ENCODE measurements around the gene ATP6V0D1.

GRCh38 chr16:67433131-67433719 is 47.7 kb downstream of the ATP6V0D1 start:
- TF ChIP-seq POLR2A (IDR thresholded peaks at IDR 0.05): no peak
- TF ChIP-seq, protein P1, sequence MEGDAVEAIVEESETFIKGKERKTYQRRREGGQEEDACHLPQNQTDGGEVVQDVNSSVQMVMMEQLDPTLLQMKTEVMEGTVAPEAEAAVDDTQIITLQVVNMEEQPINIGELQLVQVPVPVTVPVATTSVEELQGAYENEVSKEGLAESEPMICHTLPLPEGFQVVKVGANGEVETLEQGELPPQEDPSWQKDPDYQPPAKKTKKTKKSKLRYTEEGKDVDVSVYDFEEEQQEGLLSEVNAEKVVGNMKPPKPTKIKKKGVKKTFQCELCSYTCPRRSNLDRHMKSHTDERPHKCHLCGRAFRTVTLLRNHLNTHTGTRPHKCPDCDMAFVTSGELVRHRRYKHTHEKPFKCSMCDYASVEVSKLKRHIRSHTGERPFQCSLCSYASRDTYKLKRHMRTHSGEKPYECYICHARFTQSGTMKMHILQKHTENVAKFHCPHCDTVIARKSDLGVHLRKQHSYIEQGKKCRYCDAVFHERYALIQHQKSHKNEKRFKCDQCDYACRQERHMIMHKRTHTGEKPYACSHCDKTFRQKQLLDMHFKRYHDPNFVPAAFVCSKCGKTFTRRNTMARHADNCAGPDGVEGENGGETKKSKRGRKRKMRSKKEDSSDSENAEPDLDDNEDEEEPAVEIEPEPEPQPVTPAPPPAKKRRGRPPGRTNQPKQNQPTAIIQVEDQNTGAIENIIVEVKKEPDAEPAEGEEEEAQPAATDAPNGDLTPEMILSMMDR (IDR thresholded peaks at IDR 0.05): no peak
